Measurements from ENCODE around the gene NAA60. TPM values are rescaled to one million over a fixed set of nuclear protein-coding genes. Genes with fewer than 3 reads are reported as not detected.
A peak's percentile ranks its signal among the peaks of the same experiment; 100 is the strongest.

Gene NAA60
- total RNA-seq, 1 experiment from 2014 or later, result 39.4 TPM

DNA sequence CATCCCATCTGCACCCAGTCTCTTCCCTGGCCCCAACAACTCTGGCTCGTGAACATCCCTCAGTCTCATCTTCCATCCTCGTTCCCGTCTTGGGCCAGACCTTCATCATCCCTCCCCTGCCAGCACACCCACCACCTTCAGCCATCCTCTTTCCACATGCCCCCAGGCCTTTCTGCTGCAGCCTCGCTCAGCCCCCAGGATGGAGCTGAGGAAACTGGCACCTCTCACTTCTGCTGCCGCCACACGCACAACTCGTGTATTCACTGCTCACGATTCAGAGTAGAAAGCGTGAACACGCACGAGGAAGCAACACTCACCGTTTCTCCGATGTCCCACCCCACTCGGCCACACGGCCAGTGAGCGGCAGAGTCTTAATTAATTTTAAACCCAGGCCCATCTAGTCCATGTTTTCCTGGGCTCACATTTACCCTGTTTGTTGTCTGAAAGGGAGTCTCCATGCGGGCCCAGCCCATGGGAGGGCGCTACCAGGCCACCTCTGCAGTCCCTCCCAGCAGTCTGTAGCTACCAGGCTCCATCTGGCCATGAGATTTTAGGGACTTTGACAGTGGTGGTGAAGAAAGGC is 39.3 kb downstream of the NAA60 start:
- H3K27me3 ChIP-seq (replicated peaks; ENCODE audit: insufficient read depth, low read depth, low read length, poor library complexity), result no peaks in the 10 kb centered on the region
- no peaks in the 10 kb centered on the region for H3K9me3 ChIP-seq (ENCODE audit: low read depth, low read length, poor library complexity, severe bottlenecking)
- intact Hi-C loops (cut with micrococcal nuclease; ENCODE audit: unreplicated experiment), result no loop called here
- no TSS peak for BruUV-seq (replicated peaks)
- peaks cover 6% of the 10 kb centered on the region for H3K36me3 ChIP-seq (ENCODE audit: insufficient read depth, low read length, poor library complexity, severe bottlenecking)
- CTCF ChIA-PET, result no interaction called here
- no peak overlapping the region for H3K4me3 ChIP-seq (ENCODE audit: low read depth, low read length, poor library complexity, severe bottlenecking)
- TF ChIP-seq EZH2 (IDR thresholded peaks at IDR 0.05; ENCODE audit: borderline replicate concordance, low read depth, low read length, poor library complexity, severe bottlenecking), result no peak
- TF ChIP-seq, protein P1, sequence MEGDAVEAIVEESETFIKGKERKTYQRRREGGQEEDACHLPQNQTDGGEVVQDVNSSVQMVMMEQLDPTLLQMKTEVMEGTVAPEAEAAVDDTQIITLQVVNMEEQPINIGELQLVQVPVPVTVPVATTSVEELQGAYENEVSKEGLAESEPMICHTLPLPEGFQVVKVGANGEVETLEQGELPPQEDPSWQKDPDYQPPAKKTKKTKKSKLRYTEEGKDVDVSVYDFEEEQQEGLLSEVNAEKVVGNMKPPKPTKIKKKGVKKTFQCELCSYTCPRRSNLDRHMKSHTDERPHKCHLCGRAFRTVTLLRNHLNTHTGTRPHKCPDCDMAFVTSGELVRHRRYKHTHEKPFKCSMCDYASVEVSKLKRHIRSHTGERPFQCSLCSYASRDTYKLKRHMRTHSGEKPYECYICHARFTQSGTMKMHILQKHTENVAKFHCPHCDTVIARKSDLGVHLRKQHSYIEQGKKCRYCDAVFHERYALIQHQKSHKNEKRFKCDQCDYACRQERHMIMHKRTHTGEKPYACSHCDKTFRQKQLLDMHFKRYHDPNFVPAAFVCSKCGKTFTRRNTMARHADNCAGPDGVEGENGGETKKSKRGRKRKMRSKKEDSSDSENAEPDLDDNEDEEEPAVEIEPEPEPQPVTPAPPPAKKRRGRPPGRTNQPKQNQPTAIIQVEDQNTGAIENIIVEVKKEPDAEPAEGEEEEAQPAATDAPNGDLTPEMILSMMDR (conservative IDR thresholded peaks at IDR 0.05; ENCODE audit: low read depth, low read length), result no peak
- POLR2A ChIA-PET (ENCODE audit: low non-redundant PET), result no interaction called here
- no peak overlapping the region for H3K27ac ChIP-seq (ENCODE audit: low read depth, low read length, poor library complexity, severe bottlenecking)
- H3K4me1 ChIP-seq (ENCODE audit: insufficient read depth, low read length, poor library complexity, severe bottlenecking), result peaks cover 3% of the 10 kb centered on the region
- DNase-seq (ENCODE audit: low spot score), result no peak

DNA sequence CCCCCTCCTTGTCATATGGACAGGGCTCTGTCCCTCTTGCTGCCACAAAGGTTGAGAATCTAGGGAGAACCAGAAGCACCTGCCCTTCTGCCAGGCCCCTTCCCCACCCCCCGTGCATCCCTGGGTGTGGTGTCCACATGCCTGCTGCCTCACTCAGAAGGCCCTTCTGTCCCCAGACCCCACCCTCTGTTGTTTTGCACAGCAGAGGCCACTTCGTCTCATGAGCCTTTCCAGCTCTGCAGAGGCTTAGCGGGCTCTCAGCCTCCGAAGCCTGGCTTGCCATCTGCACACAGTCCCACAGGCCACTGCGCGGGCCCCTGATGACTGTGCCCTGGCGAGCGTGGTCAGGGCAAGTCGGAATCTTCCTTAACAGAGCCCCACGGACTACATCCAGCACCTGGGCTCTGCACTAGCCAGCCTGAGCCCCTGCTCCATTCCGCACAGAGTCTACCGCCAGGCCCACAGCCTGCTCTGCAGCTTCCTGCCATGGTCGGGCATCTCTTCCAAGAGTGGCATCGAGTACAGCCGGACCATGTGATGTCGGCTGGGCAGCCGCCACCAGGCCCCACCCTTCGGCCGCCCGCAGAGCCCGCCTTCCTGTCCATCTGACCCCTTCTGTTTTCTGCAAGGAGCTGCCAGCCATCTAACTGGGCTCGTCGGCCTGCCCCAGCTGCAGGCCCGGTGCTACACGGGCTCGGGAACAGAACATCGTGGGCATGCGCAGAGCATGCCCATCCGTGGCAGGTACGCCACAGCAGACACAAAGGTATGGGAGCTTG is 41.0 kb downstream of the NAA60 start:
- intact Hi-C loops (cut with micrococcal nuclease; ENCODE audit: unreplicated experiment), result no loop called here
- Histone ChIP-seq H3K36me3 (ENCODE audit: insufficient read depth, low read length, poor library complexity, severe bottlenecking) (peaks cover 6% of the 10 kb centered on the region), H3K4me1 (ENCODE audit: insufficient read depth, low read length, poor library complexity, severe bottlenecking) (peaks cover 3% of the 10 kb centered on the region), H3K9me3 (ENCODE audit: low read depth, low read length, poor library complexity, severe bottlenecking) (no peaks in the 10 kb centered on the region), H3K27me3 (replicated peaks; ENCODE audit: insufficient read depth, low read depth, low read length, poor library complexity) (no peaks in the 10 kb centered on the region), H3K27ac (ENCODE audit: low read depth, low read length, poor library complexity, severe bottlenecking) (no peak overlapping the region), H3K4me3 (ENCODE audit: low read depth, low read length, poor library complexity, severe bottlenecking) (no peak overlapping the region)
- DNase-seq (ENCODE audit: low spot score), result no peak
- POLR2A ChIA-PET (ENCODE audit: low non-redundant PET), result no interaction called here
- TSS peak; percentile 12 for BruUV-seq (replicated peaks)
- no peak for TF ChIP-seq EZH2 (IDR thresholded peaks at IDR 0.05; ENCODE audit: borderline replicate concordance, low read depth, low read length, poor library complexity, severe bottlenecking)
- TF ChIP-seq, protein P1 (conservative IDR thresholded peaks at IDR 0.05; ENCODE audit: low read depth, low read length), result no peak
- CTCF ChIA-PET, result no interaction called here

- DNase-seq (ENCODE audit: low spot score), result no peak
- H3K27ac ChIP-seq (ENCODE audit: low read depth, low read length, poor library complexity, severe bottlenecking), result no peak overlapping the region
- no peak overlapping the region for H3K4me3 ChIP-seq (ENCODE audit: low read depth, low read length, poor library complexity, severe bottlenecking)
- no peaks in the 10 kb centered on the region for H3K27me3 ChIP-seq (replicated peaks; ENCODE audit: insufficient read depth, low read depth, low read length, poor library complexity)
- ChIA-PET POLR2A (ENCODE audit: low non-redundant PET) (no interaction called here), CTCF (no interaction called here)
- BruUV-seq (replicated peaks), result no TSS peak
- H3K36me3 ChIP-seq (ENCODE audit: insufficient read depth, low read length, poor library complexity, severe bottlenecking), result peaks cover 6% of the 10 kb centered on the region
- peaks cover 3% of the 10 kb centered on the region for H3K4me1 ChIP-seq (ENCODE audit: insufficient read depth, low read length, poor library complexity, severe bottlenecking)
- intact Hi-C loops (cut with micrococcal nuclease; ENCODE audit: unreplicated experiment), result no loop called here
- TF ChIP-seq, protein P1 (conservative IDR thresholded peaks at IDR 0.05; ENCODE audit: low read depth, low read length), result no peak
- TF ChIP-seq EZH2 (IDR thresholded peaks at IDR 0.05; ENCODE audit: borderline replicate concordance, low read depth, low read length, poor library complexity, severe bottlenecking), result no peak
- no peaks in the 10 kb centered on the region for H3K9me3 ChIP-seq (ENCODE audit: low read depth, low read length, poor library complexity, severe bottlenecking)
These were observed 41.7 kb downstream of the NAA60 start for GRCh38 chr16:3485097-3485745.
